ENCODE measurements around the gene GMDS.
A peak's percentile ranks its signal among the peaks of the same experiment; 100 is the strongest.

GMDS gene

DNA sequence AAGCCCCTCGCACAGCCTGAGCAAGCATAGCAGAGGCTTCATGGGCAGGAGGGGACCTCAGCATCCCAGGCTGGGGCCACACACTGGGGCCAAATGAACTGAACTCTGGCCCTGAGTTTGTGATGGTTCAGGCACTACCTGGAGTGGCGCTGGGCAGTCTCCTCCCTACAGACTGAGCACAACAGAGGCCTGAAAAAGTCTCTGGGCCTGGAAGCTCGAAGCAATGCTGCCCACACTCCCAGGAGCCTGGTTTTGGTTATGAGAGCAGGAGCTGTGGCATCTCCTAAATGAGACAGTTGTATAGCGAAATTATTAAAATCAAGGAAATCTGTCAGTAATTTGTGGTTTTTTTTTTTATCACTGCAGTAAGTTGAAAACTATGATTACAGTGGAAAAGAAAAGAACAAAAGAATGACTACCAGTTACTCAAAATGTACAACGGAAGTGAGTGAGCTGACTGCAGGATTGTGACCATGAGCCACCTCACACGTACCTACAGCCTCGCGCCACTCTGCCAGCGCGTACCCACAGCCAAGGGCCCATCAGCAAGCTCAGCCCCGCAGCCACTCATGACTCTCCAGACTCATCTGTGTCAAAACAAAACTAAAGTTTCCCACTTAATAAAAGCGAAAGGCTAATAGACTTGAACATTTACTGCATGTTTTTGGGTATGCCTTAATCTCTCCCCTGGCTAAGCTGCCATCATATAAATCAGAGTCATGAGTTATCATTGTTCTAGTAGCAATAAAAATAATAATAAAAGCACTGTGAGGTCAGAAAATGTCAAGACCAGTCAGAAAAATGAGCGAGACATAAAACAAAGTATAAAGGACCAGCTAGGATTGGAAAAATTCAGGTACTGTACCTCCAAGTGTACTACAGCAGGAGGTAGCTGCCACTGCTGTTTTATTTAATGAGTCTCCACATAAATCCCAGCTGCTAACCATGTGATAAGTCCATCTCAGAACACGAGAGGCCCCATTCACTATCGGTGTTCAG is 458.7 kb downstream of the GMDS start:
- no peak for DNase-seq

GRCh38 chr6:1784422-1784884 is 461.0 kb downstream of the GMDS start:
- no peak for DNase-seq

- DNase-seq = no peak
Measured at GRCh38 chr6:1781817-1782184, 463.6 kb downstream of the GMDS start.

GRCh38 chr6:1781152-1781816 is 464.1 kb downstream of the GMDS start:
- DNase-seq = no peak

DNA sequence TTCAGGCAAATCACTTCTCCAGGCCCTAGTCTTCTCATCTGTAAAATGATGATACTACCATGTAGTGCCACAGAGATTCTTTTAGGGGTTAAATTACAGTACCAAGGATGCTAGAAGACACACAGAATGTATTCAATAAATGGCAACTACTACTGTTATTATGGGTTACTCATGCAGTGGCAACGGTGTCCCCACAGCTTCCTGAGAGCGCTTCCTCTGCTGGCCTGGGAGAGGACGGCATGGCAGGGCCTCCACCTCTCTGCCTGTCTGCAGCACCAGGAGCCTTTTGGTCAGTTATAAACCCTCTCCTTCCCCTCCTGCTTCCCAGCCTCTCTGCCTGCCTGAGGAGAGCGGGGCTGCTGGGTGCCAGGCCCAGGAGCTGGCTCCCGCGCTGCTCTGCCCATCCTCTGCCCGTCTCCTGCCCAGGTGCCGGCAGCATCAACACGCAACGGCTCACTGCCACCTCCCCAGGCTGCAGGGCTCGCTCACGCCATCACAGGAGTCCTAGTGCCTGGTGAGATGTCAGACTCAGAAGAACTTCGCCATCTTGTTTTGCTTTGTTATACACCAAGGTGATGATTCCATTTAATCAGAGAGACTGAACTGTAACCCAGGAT is 465.0 kb downstream of the GMDS start:
- peak; percentile 27 for DNase-seq

- no peak for DNase-seq
Measured at GRCh38 chr6:1778686-1779235, 466.6 kb downstream of the GMDS start.

GRCh38 chr6:1777921-1778685 is 467.3 kb downstream of the GMDS start:
- DNase-seq = no peak

- no peak for DNase-seq
Measured at GRCh38 chr6:1775441-1775840, 470.0 kb downstream of the GMDS start.

DNA sequence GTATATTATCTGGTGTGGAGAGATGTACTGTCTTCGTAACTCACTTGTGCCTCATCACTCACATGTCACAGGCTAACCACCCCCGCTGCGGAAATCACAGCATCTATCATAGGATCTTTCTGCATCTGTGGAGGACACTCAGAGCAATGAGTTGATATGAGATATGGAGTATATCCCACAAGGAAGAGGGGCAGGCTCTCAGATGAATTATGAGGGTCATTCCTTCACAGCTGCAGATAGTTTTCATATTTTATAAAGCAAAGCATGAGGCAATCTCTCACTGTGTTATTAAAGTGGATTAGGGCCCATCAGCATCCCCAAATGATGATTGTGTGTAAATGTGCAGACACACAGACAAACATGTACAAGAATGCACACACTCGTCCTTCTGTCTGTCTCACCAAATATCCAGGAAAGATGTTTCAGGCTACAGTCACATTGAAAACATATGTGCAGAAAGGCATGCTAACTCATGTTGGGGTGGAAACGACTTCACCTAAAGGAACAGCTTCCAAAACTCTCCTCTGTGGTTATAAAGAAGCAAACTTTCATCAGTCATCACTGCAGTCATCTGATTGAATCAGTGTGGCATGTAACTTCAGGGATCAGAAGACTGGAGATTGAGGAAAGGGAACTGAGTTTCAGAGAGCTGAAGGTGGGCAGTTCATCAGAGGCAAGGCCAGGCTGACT is 471.0 kb downstream of the GMDS start:
- no peak for DNase-seq

DNA sequence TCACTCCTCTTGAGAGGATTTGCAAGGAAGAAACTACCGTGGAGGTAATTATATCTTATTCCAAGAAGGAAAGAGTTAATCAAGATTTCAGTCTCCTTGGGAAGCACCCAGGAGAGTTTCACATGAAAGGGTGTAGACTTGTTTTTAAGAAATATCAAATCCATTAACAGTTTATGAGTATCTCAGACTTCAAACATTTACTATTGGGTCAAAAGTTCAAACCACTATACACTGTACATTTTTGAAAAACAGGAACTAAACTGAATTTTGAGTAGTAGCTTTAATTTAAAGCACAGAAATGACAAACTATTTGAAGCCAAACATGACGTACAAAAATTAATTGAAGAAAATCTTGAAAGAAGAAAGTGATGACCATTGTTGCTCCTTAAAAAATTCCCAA is 471.7 kb downstream of the GMDS start:
- DNase-seq = no peak

DNA sequence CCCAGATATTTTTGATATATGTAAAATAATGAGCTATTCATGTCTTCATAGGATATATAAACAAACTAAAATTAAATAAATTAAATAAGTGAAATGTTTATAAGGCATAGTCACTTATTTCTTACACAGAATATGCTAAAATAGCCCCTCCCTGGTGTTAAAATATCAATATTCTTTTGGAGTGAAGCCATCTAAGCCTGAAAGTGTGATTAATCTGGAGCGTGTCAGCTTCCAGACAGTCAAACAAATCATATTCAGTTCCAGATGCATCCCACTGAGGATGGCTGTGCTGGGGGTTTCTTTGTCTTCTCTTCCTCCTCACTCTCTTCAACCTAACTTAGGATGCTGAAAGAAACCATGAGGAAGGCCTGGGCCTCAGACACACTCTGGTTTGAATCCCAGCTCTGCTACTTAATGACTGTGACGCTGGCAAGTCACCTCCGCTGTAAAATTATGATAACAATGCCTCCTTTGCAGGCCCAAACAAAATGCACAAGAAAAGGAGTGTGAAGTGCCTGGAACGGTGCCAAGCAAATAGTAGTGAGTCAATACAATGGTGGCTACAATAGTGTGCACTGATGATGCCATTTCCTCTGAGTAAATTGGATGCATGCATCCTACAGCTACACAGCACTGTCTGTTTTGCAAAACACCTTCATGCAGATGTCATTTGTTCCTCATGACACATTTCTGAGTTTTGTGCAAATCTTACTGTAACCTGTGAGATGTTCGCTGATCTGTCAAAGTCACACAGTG is 474.3 kb downstream of the GMDS start:
- DNase-seq = no peak

- DNase-seq = peak; percentile 21
Measured at GRCh38 chr6:1770435-1770843, 475.0 kb downstream of the GMDS start.

GRCh38 chr6:1767481-1768246 is 477.7 kb downstream of the GMDS start:
- no peak for DNase-seq

GRCh38 chr6:1766654-1767053 is 478.8 kb downstream of the GMDS start:
- no peak for DNase-seq

DNA sequence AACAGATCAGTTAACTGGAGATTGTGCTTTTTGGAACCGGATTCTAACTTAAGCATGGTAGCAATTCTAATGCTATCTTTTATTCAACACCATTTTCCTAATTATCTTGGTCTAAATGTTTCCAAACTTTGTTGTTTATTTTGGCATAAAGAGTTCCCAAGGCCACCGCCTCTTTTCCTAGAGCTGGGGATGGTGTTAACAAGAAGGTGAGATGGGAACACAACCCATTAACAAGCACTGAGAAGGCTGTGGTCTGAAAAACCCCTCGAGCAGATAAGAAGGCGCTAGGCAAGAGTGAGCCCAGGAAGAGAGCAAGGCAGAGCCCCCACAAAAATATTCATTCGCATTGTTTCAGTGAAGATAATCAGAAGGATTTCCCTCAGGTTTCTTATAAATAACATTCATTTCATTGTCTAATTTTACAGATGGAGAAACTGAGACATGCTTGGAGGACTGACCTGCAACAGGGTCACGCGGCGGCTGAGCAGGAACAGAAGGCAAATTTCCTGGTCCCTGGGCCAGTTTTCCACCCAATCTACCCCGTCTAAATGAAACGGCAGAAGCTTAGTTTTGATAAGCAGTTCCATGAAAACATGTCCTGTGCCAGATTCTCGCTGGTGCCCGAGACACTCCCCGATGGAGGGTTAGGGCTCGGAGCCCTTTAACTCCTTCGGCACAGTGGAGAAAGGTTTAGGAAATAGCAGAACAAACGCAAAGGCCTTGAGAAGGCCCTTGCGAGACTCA is 480.1 kb downstream of the GMDS start:
- DNase-seq = no peak

DNA sequence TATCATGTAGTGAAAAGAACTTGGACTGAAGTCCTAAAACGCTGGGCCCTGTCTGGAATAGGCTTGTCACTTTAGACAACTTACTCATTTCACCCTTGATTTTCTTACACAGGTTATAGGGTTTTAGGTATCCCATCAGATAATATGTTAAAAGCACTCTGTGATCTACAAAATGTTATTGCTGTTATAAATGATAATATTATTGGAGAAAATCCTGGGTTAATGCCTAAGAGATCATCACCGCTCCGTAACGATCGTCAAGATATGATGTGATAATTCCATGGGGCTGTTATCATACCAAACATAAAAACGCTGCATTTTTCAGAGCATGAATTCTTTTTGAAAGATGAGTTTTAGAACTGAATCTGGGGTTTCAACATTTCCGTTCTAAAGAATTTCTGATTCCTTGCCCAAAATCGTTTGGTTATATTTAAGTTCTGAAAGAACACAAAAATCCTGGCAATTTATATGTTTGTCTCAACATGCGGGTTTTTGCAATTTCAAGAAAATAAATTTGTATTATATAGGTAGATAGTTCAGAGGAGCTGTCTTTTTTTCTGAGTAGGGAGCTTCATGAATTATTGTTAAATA is 480.9 kb downstream of the GMDS start:
- no peak for DNase-seq

DNA sequence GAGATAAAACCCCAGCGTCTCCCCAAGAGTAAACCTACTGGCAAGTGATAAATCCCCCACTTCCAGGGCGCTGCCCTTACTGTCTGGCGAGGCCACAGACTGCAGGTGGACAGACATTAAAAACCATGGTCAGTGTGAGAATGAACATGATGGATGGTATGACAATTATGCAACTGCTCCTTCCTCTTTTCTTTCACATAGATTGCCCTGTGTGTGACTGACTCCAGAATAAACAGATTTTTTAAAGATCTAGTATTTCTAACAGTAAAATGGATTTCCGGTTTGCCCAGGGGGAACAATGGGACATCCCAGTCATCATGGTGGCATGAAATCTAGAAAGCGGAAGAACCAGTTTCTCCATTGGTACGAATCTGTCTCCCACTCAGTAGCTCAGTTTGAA is 482.0 kb downstream of the GMDS start:
- DNase-seq = no peak

DNA sequence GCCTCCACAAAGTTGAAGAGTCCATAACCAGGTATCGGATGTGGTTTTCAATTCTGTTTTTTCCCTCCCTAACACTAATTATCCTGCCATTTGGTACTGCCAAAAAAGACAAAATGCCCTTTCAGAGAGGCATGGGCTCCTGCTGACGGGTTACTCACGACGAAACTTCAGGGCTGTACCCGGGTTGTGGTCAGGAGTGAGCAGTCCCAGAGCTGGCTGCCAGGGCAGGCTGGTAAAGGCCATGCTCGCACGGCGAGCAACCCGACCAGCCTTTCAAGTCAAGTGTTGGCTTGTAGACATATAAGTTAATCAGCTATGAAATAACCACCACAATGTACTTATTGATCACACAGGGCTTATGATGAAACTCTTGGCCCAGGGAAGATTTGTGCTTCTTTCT is 483.2 kb downstream of the GMDS start:
- no peak for DNase-seq

- DNase-seq = no peak
Measured at GRCh38 chr6:1761477-1761877, 483.9 kb downstream of the GMDS start.

Data from GDM1 (cell line).